GM19240 (cell line): ENCODE measurements around the gene AASDH.

Experiments used
- DNase-seq: peaks from one replicate; pipeline ENCODE4 v3.0.0; 2011; ENCODE audit warnings: low spot score; ENCODE audit not compliant: insufficient read length

Gene AASDH

DNA sequence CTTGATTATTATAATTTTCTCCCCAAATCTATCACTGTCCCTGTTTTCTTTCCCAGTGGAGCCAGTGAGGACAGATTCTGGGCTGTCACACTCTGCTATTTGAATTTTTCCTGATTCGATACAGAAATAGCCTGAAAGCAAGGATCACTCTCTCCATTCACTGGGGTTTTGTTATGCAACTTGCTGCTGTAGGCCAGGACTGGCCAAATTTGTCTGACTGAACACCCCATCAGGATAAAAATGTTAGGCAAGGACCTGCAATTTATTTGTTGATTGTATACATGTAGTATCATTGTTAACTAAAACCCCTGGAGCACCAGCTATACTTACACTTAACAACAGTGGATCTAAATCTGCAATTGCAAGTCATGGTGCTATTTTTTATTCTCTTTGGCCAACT is 68.7 kb downstream of the AASDH start:
- no peak for DNase-seq

GRCh38 chr4:56317749-56318148 is 69.5 kb downstream of the AASDH start:
- DNase-seq = no peak

DNA sequence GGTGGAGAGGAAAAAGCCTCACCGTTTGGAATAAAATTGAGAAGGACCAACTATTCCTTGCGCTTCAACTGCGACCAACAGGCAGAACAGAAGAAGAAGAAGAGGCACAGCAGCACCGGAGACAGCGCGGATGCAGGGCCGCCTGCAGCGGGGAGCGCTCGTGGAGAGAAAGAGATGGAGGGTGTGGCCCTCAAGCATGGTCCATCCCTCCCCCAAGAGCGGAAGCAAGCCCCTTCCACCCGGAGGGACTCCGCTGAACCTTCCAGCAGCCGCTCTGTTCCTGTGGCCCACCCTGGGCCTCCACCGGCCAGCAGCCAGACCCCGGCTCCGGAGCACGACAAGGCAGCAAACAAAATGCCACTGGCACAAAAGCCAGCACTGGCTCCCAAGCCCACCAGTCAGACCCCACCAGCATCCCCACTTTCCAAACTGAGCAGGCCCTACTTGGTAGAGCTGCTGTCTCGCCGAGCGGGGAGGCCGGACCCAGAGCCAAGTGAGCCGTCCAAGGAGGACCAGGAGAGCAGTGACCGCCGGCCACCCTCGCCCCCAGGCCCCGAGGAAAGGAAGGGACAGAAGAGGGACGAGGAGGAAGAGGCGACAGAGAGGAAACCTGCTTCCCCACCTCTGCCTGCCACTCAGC is 71.2 kb downstream of the AASDH start:
- no peak for DNase-seq

DNA sequence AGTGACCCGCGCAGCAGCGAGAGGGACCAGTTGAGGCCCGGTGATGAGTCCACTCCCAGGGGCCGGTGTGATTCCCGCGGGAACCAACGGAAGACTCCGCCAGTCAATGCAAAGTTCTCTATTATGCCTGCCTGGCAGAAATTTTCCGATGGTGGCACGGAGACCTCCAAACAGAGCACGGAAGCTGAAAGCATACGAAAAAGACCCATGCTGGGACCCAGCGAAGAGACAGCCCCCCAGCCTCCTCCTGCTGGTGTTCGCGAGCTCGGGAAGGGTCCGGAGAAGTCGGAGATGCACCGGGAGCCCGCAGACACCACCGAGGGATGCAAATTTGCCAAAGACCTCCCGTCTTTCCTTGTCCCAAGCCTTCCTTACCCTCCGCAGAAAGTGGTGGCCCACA is 71.7 kb downstream of the AASDH start:
- DNase-seq = no peak

DNA sequence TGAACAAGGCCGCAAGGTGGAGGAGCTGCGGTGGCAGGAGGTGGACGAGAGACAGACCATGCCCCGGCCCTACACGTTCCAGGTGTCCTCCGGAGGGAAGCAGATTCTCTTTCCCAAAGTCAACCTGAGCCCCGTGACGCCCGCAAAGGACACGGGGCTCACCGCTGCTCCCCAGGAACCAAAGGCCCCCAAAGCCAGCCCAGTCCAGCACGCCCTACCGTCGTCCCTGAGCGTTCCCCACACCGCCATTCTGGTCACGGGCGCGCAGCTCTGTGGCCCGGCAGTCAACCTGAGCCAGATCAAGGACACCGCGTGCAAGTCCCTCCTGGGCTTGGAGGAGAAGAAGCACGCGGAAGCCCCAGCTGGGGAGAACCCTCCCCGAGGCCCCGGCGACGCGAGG is 72.2 kb downstream of the AASDH start:
- no peak for DNase-seq

DNA sequence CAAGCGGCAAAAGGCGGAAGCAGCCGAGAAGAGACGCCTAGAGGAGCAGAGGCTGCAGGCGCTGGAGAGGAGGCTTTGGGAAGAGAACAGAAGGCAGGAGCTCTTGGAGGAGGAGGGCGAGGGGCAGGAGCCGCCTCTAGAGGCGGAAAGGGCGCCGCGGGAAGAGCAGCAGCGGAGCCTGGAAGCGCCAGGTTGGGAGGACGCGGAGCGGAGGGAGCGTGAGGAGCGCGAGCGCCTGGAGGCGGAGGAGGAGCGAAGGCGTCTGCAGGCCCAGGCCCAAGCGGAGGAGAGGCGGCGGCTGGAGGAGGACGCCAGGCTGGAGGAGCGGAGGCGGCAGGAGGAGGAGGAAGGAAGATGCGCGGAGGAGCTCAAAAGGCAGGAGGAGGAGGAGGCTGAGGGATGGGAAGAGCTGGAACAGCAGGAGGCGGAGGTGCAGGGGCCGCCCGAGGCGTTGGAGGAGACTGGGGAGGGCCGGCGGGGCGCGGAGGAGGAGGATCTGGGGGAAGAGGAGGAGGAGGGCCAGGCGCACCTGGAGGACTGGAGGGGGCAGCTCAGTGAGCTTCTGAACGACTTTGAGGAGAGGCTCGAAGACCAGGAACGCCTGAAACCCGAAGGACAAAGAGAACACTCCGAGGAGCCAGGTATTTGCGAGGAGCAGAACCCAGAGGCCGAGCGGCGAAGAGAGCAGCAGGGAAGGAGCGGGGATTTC is 72.9 kb downstream of the AASDH start:
- DNase-seq = no peak

DNA sequence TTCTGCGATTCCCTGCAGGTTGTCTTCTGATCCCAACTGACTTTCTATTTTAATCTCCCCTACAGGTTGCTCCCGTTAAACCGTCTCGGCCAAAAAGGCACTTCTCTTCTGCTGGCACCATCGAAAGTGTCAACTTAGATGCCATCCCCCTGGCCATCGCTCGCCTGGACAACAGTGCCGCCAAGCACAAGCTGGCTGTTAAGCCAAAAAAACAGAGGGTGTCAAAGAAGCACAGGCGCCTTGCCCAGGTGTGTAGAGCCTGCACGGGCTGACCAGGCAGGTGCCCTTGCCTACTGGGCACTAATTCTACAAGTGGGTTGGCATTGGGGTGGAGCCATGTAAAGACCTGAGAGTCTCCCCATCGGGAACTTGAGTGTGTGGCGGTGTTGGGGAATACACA is 74.2 kb downstream of the AASDH start:
- DNase-seq = no peak

GRCh38 chr4:56311299-56311975 is 75.9 kb downstream of the AASDH start:
- DNase-seq = no peak

- DNase-seq = no peak
Measured at GRCh38 chr4:56310401-56311125, 76.7 kb downstream of the AASDH start.

- no peak for DNase-seq
Measured at GRCh38 chr4:56308384-56308783, 78.9 kb downstream of the AASDH start.

- DNase-seq = no peak
Measured at GRCh38 chr4:56307423-56307822, 79.9 kb downstream of the AASDH start.

DNA sequence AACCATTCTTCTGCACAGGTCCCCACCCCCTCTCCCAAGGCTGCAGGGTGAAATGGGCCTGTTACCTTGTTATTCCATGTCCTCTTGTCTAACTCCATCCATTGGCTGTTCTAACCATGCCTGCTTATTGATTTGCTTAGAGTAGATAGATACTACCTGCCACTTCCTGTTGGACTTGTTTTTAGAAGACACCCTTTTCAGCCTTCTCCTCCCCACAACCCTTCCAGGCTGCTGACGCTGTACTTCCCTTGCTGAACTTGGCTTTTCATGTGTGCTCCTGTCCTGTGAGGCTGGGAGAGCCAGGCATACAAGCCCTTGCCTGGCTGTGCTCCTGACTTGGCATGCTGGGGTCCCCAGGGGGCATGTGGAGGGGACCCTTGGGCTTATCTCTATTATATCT is 81.9 kb downstream of the AASDH start:
- no peak for DNase-seq

GRCh38 chr4:56303921-56304320 is 83.4 kb downstream of the AASDH start:
- DNase-seq = no peak

GRCh38 chr4:56302760-56303159 is 84.5 kb downstream of the AASDH start:
- DNase-seq = no peak

- DNase-seq = no peak
Measured at GRCh38 chr4:56301997-56302496, 85.2 kb downstream of the AASDH start.

DNA sequence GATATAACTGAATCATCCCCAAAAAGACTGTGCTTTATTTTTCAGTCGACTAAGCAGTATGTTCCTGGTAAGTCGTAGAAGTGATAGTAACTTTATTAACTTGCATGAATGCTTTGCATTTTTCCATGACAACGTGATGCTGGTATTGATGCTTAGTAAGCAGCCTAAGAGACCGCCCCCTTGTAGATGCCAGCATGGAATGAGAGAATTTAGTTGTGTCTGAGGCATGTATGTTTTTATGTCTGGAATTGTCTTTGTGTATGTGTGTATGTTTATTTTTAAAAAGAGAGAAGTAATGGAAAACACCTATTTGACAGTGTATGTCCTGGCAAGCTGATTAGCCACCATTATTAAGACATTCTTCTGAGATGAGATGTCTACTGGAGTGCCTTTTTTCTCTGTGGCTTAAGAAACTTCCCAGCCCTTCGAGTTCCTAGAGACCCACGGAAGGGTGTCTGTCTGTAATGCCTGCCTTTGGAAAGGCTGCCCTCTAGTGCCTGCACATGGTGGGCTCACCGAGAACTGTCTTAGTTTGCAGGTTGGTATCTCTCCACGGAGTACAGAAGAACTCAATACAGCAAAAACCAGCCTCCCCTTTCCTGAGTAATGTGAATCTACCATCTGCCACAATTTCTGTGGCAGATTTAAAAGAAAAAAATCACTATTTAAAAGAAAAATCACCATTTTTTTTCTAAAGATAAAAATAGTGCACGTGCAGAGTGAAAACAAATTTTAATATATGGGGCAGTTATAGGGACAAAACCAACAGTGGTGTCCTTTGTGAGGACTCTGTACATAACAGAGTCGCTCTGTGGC is 85.9 kb downstream of the AASDH start:
- DNase-seq = peak; percentile 46

DNA sequence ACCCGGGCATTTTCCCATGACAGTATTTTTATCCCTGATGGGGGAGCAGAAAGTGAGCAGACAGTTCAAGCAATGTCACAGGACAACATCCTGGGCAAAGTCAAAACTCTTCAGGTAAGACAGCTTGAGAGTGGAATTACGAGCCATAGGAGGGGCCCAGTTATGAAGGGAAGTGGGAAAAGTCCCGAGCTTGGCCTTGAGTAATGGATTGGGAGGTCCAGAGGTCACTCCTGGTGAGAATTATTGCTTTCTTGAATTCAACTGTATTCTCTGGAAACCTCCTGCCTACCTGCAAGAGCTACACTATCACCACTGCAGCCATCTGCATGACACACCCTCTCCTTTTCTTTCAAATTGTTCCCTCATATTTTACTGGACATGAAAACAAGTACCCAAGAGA is 89.1 kb downstream of the AASDH start:
- DNase-seq = no peak

- DNase-seq = no peak
Measured at GRCh38 chr4:56297776-56298175, 89.5 kb downstream of the AASDH start.

DNA sequence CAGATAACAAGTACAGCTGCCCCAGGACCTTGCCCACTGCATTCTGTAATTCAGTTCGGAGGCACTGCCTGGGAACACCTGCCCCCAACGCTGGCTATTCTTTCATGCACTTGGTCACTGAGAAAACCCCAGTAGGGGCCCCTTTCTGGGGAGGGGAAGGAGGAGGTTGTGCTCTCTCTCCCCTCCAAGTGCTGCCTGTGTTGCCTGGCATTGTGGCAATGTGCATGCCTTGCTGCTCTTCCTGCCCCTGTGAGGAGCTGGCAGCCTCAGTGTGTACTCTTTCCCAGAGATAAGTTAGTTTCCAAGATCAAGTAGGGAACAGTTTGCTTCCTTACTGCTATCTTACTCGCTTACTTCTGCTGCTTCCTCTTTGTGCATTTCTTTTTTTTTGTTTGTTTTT is 90.8 kb downstream of the AASDH start:
- DNase-seq = no peak

DNA sequence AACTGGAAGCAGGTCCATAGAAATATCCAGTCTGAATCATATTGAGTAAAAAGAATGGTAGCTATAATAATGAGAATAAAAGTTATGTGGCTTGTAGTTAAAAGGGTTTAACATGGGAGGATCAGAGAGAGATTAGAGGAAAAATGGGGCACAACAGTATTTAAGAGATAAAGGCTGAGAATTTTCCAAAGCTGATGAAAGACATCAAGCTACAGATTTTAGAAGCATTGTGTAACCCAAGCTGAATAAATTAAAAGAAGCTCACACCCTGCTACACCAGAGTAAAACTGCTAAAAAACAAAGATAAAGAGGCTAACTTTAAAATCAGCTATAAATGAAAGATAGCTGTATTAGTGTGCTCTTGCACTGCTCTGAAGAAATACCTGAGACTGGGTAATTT is 94.2 kb downstream of the AASDH start:
- DNase-seq = no peak

- DNase-seq = no peak
Measured at GRCh38 chr4:56289934-56290333, 97.4 kb downstream of the AASDH start.
